ENCODE results near the gene NDUFB4. TPM values are rescaled to one million over a fixed set of nuclear protein-coding genes. Genes with fewer than 3 reads are reported as not detected.

Gene NDUFB4
- total and polyA plus RNA-seq, 4 donors, result 84.4 to 191 (median 137) TPM

- Histone ChIP-seq H3K27me3 (ENCODE audit: control insufficient read depth in 1 of 2, insufficient read depth in 2 of 2, low read length in 1 of 2) (no peaks in the 10 kb centered on the region), H3K9me3 (ENCODE audit: control insufficient read depth, low read length) (peaks cover 2% of the 10 kb centered on the region), H3K4me3 (ENCODE audit: low read length in 2 of 2) (no peak overlapping the region), H3K27ac (ENCODE audit: low read depth in 1 of 2, low read length in 2 of 2) (no peak overlapping the region), H3K4me1 (ENCODE audit: control insufficient read depth in 1 of 2, insufficient read depth in 2 of 2, low read length in 2 of 2) (no peaks in the 10 kb centered on the region), H3K36me3 (ENCODE audit: control insufficient read depth in 1 of 2, insufficient read depth in 2 of 2, low read length in 1 of 2) (no peaks in the 10 kb centered on the region)
- DNase-seq (no peak), ATAC-seq (ENCODE audit: low FRiP score) (no peak)
- WGBS, 2 donors, result 55 to 68% methylated on average over 3 of the region's 3 CpGs
- intact Hi-C loops (cut with DNase I), result no loop called here
These were observed 27.5 kb upstream of the NDUFB4 start for GRCh38 chr3:120568598-120568997.

- ATAC-seq (ENCODE audit: low FRiP score) (no peak), DNase-seq (no peak)
- 65 to 70% methylated on average over 12 of the region's 12 CpGs for WGBS, 2 donors
- intact Hi-C loops (cut with DNase I), result no loop called here
- peaks cover 2% of the 10 kb centered on the region for H3K9me3 ChIP-seq (ENCODE audit: control insufficient read depth, low read length)
- H3K27ac ChIP-seq (ENCODE audit: low read depth in 1 of 2, low read length in 2 of 2), result no peak overlapping the region
- no peaks in the 10 kb centered on the region for H3K36me3 ChIP-seq (ENCODE audit: control insufficient read depth in 1 of 2, insufficient read depth in 2 of 2, low read length in 1 of 2)
- H3K4me1 ChIP-seq (ENCODE audit: control insufficient read depth in 1 of 2, insufficient read depth in 2 of 2, low read length in 2 of 2), result no peaks in the 10 kb centered on the region
- H3K27me3 ChIP-seq (ENCODE audit: control insufficient read depth in 1 of 2, insufficient read depth in 2 of 2, low read length in 1 of 2), result no peaks in the 10 kb centered on the region
- H3K4me3 ChIP-seq (ENCODE audit: low read length in 2 of 2), result no peak overlapping the region
These were observed 26.7 kb upstream of the NDUFB4 start for GRCh38 chr3:120569222-120570057.

- H3K36me3 ChIP-seq (ENCODE audit: control insufficient read depth in 1 of 2, insufficient read depth in 2 of 2, low read length in 1 of 2), result no peaks in the 10 kb centered on the region
- intact Hi-C loops (cut with DNase I), result no loop called here
- no peaks in the 10 kb centered on the region for H3K27me3 ChIP-seq (ENCODE audit: control insufficient read depth in 1 of 2, insufficient read depth in 2 of 2, low read length in 1 of 2)
- no peaks in the 10 kb centered on the region for H3K4me1 ChIP-seq (ENCODE audit: control insufficient read depth in 1 of 2, insufficient read depth in 2 of 2, low read length in 2 of 2)
- ATAC-seq (ENCODE audit: low FRiP score) (no peak), DNase-seq (no peak)
- H3K9me3 ChIP-seq (ENCODE audit: control insufficient read depth, low read length), result peaks cover 2% of the 10 kb centered on the region
- WGBS, 2 donors, result 81 to 83% methylated on average over 2 of the region's 2 CpGs
- H3K4me3 ChIP-seq (ENCODE audit: low read length in 2 of 2), result no peak overlapping the region
- no peak overlapping the region for H3K27ac ChIP-seq (ENCODE audit: low read depth in 1 of 2, low read length in 2 of 2)
These were observed 24.1 kb upstream of the NDUFB4 start for GRCh38 chr3:120572027-120572426.

GRCh38 chr3:120587332-120587975 lies 8.7 kb upstream of the NDUFB4 start:
- Histone ChIP-seq H3K27ac (ENCODE audit: low read depth in 1 of 2, low read length in 2 of 2) (no peak overlapping the region), H3K4me3 (ENCODE audit: low read length in 2 of 2) (no peak overlapping the region), H3K4me1 (ENCODE audit: control insufficient read depth in 1 of 2, insufficient read depth in 2 of 2, low read length in 2 of 2) (no peaks in the 10 kb centered on the region), H3K9me3 (ENCODE audit: control insufficient read depth, low read length) (no peaks in the 10 kb centered on the region), H3K27me3 (ENCODE audit: control insufficient read depth in 1 of 2, insufficient read depth in 2 of 2, low read length in 1 of 2) (no peaks in the 10 kb centered on the region), H3K36me3 (ENCODE audit: control insufficient read depth in 1 of 2, insufficient read depth in 2 of 2, low read length in 1 of 2) (no peaks in the 10 kb centered on the region)
- DNase-seq, result no peak
- ATAC-seq (ENCODE audit: low FRiP score), result no peak
- 64 to 68% methylated on average over 3 of the region's 3 CpGs for WGBS, 2 donors
- intact Hi-C loops (cut with DNase I), result no loop called here

- intact Hi-C loops (cut with DNase I), result loop anchor here in 1 of 2 donors (5.0 kb wide), 1 partner anchor 147 kb away; the partner anchor contains the start of genes GTF2E1 and RABL3
- Histone ChIP-seq H3K27ac (ENCODE audit: low read depth in 1 of 2, low read length in 2 of 2) (no peak overlapping the region), H3K9me3 (ENCODE audit: control insufficient read depth, low read length) (no peaks in the 10 kb centered on the region), H3K4me3 (ENCODE audit: low read length in 2 of 2) (peak overlapping the region; percentile 49 to 90), H3K4me1 (ENCODE audit: control insufficient read depth in 1 of 2, insufficient read depth in 2 of 2, low read length in 2 of 2) (peaks cover 4 to 9% of the 10 kb centered on the region in 2 donors), H3K36me3 (ENCODE audit: control insufficient read depth in 1 of 2, insufficient read depth in 2 of 2, low read length in 1 of 2) (no peaks in the 10 kb centered on the region), H3K27me3 (ENCODE audit: control insufficient read depth in 1 of 2, insufficient read depth in 2 of 2, low read length in 1 of 2) (no peaks in the 10 kb centered on the region)
- 2% methylated on average over 4 of the region's 4 CpGs for WGBS, 2 donors
- no peak for DNase-seq
- no peak for ATAC-seq (ENCODE audit: low FRiP score)
These were observed 384 bp upstream of the NDUFB4 start for GRCh38 chr3:120595788-120596115.

- Histone ChIP-seq H3K27ac (ENCODE audit: low read depth in 1 of 2, low read length in 2 of 2) (no peak overlapping the region), H3K9me3 (ENCODE audit: control insufficient read depth, low read length) (no peaks in the 10 kb centered on the region), H3K4me1 (ENCODE audit: control insufficient read depth in 1 of 2, insufficient read depth in 2 of 2, low read length in 2 of 2) (peaks cover 4 to 9% of the 10 kb centered on the region in 2 donors), H3K27me3 (ENCODE audit: control insufficient read depth in 1 of 2, insufficient read depth in 2 of 2, low read length in 1 of 2) (no peaks in the 10 kb centered on the region), H3K4me3 (ENCODE audit: low read length in 2 of 2) (peak overlapping the region; percentile 59 to 90), H3K36me3 (ENCODE audit: control insufficient read depth in 1 of 2, insufficient read depth in 2 of 2, low read length in 1 of 2) (peaks cover 0 to 2% of the 10 kb centered on the region in 2 donors)
- no peak for DNase-seq
- ATAC-seq (ENCODE audit: low FRiP score), result no peak
- WGBS, 2 donors, result 23 to 29% methylated on average over 3 of the region's 3 CpGs
- intact Hi-C loops (cut with DNase I), result loop anchor here in 1 of 2 donors (5.0 kb wide), 1 partner anchor 145 kb away; the partner anchor contains the start of genes GTF2E1 and RABL3
These were observed 702 bp downstream of the NDUFB4 start for GRCh38 chr3:120596853-120597223.

GRCh38 chr3:120597445-120598049 lies 1.4 kb downstream of the NDUFB4 start:
- intact Hi-C loops (cut with DNase I), result loop anchor here in 1 of 2 donors (5.0 kb wide), 1 partner anchor 145 kb away; the partner anchor contains the start of genes GTF2E1 and RABL3
- Histone ChIP-seq H3K27ac (ENCODE audit: low read depth in 1 of 2, low read length in 2 of 2) (no peak overlapping the region), H3K27me3 (ENCODE audit: control insufficient read depth in 1 of 2, insufficient read depth in 2 of 2, low read length in 1 of 2) (no peaks in the 10 kb centered on the region), H3K9me3 (ENCODE audit: control insufficient read depth, low read length) (no peaks in the 10 kb centered on the region), H3K36me3 (ENCODE audit: control insufficient read depth in 1 of 2, insufficient read depth in 2 of 2, low read length in 1 of 2) (peaks cover 0 to 2% of the 10 kb centered on the region in 2 donors), H3K4me1 (ENCODE audit: control insufficient read depth in 1 of 2, insufficient read depth in 2 of 2, low read length in 2 of 2) (peaks cover 4 to 9% of the 10 kb centered on the region in 2 donors), H3K4me3 (ENCODE audit: low read length in 2 of 2) (no peak overlapping the region)
- ATAC-seq (ENCODE audit: low FRiP score), result no peak
- 14 to 26% methylated on average over 1 of the region's 1 CpG for WGBS, 2 donors
- no peak for DNase-seq

GRCh38 chr3:120599211-120599610 lies 3.1 kb downstream of the NDUFB4 start:
- 58 to 60% methylated on average over 3 of the region's 3 CpGs for WGBS, 2 donors
- ATAC-seq (ENCODE audit: low FRiP score) (no peak), DNase-seq (no peak)
- Histone ChIP-seq H3K27me3 (ENCODE audit: control insufficient read depth in 1 of 2, insufficient read depth in 2 of 2, low read length in 1 of 2) (no peaks in the 10 kb centered on the region), H3K9me3 (ENCODE audit: control insufficient read depth, low read length) (no peaks in the 10 kb centered on the region), H3K4me3 (ENCODE audit: low read length in 2 of 2) (no peak overlapping the region), H3K27ac (ENCODE audit: low read depth in 1 of 2, low read length in 2 of 2) (no peak overlapping the region), H3K36me3 (ENCODE audit: control insufficient read depth in 1 of 2, insufficient read depth in 2 of 2, low read length in 1 of 2) (peaks cover 0 to 5% of the 10 kb centered on the region in 2 donors), H3K4me1 (ENCODE audit: control insufficient read depth in 1 of 2, insufficient read depth in 2 of 2, low read length in 2 of 2) (peaks cover 4 to 9% of the 10 kb centered on the region in 2 donors)
- intact Hi-C loops (cut with DNase I), result loop anchor here in 1 of 2 donors (5.0 kb wide), 1 partner anchor 143 kb away; the partner anchor contains the start of genes GTF2E1 and RABL3

Data from aorta (tissue), 5 donors.